ENCODE measurements around the gene COTL1.

GRCh38 chr16:84583995-84584394, 33.9 kb downstream of the COTL1 start:
- no peak for TF ChIP-seq CTCF (IDR thresholded peaks at IDR 0.05 in 4 of 5, conservative IDR thresholded peaks at IDR 0.05 in 1 of 5)
- no peak for TF ChIP-seq POLR2A (IDR thresholded peaks at IDR 0.05)
